ENCODE data around the gene LRRC4B. TPM values are rescaled to one million over a fixed set of nuclear protein-coding genes. Genes with fewer than 3 reads are reported as not detected.
A peak's percentile ranks its signal among the peaks of the same experiment; 100 is the strongest.

LRRC4B gene
- total and polyA plus RNA-seq, 2 of the 13 experiments (the other 11 are each of a cell fraction or from before 2014, with no cell fraction given), result not detected

DNA sequence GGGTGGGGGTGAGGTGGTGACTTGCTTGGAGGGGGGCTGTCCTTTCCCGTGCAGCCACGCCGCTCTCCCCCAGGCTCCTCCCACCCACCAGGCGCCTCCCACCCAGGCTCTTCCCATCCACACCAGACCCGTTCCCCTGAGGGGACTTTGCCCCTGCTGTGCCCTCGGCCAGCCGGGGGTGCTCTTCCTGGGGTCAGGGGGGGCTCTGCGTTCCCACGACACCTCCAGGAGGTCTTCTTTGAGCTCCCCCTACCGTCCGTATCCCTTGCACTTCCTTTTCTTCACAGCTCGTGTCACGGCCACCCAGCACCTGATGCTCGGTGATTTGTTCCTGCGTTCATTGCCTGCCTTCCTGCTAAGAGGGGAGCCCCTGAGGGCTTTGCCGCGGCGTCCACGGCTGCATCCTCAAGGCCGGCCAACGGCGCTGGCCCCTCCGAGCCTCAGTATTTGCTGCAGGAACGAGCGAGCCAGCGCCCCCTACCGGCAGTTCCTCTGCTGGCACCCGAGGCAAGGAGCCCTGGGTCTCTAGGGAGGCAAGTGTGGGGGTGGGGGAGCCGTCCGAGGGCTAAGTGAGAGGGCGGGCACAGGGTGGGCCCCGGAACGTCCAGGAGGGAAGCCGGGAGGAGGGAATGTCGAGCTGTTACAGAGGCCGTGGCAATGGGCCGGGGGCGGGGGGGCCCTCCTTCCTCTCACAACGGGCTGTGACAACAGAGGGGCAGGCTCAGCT lies 11.8 kb downstream of the LRRC4B start (continued):
- TF ChIP-seq, protein P1, sequence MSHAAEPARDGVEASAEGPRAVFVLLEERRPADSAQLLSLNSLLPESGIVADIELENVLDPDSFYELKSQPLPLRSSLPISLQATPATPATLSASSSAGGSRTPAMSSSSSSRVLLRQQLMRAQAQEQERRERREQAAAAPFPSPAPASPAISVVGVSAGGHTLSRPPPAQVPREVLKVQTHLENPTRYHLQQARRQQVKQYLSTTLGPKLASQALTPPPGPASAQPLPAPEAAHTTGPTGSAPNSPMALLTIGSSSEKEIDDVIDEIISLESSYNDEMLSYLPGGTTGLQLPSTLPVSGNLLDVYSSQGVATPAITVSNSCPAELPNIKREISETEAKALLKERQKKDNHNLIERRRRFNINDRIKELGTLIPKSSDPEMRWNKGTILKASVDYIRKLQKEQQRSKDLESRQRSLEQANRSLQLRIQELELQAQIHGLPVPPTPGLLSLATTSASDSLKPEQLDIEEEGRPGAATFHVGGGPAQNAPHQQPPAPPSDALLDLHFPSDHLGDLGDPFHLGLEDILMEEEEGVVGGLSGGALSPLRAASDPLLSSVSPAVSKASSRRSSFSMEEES (CRISPR knock-in tag; IDR thresholded peaks at IDR 0.05), result no peak
- TF ChIP-seq KAT7 (CRISPR knock-in tag; IDR thresholded peaks at IDR 0.05; ENCODE audit: borderline replicate concordance) (no peak), ZNF432 (CRISPR knock-in tag; IDR thresholded peaks at IDR 0.05; ENCODE audit: borderline replicate concordance) (no peak), RBM39 (IDR thresholded peaks at IDR 0.05; ENCODE audit: low read depth, low read length, poor library complexity, severe bottlenecking) (peak; percentile 64), STAG1 (CRISPR knock-in tag; IDR thresholded peaks at IDR 0.05) (peak; percentile 37)
- TF ChIP-seq, protein P2, sequence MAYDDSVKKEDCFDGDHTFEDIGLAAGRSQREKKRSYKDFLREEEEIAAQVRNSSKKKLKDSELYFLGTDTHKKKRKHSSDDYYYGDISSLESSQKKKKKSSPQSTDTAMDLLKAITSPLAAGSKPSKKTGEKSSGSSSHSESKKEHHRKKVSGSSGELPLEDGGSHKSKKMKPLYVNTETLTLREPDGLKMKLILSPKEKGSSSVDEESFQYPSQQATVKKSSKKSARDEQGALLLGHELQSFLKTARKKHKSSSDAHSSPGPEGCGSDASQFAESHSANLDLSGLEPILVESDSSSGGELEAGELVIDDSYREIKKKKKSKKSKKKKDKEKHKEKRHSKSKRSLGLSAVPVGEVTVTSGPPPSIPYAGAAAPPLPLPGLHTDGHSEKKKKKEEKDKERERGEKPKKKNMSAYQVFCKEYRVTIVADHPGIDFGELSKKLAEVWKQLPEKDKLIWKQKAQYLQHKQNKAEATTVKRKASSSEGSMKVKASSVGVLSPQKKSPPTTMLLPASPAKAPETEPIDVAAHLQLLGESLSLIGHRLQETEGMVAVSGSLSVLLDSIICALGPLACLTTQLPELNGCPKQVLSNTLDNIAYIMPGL (CRISPR knock-in tag; IDR thresholded peaks at IDR 0.05; ENCODE audit: borderline replicate concordance in 1 of 2, low read depth in 1 of 2), result peak; percentile 61 to 78

All from HepG2 (cell line).